Epithelial cell of esophagus (primary cell): ENCODE measurements around the gene ADAMTS17.

Experiments
- DNase-seq: peaks from one replicate; pipeline ENCODE4 v3.0.0; 2010; ENCODE audit warnings: low read depth
- H3K4me3 ChIP-seq: 2 replicates; pipeline ENCODE4 v1.5.1; 2011; ENCODE audit warnings: mild to moderate bottlenecking, low read length, control low read depth
- CTCF ChIP-seq: IDR thresholded peaks from 2 replicates; pipeline ENCODE4 v1.5.1; 2011; ENCODE audit warnings: low read depth, mild to moderate bottlenecking, low read length, control low read depth, inconsistent platforms; ENCODE audit not compliant: insufficient read depth; ENCODE audit errors: missing control alignments

ADAMTS17 gene

GRCh38 chr15:100111125-100112060, 230.4 kb downstream of the ADAMTS17 start:
- H3K4me3 ChIP-seq, result no peak overlapping the region
- peak; percentile 77 for DNase-seq
- TF ChIP-seq CTCF, result no peak

- no peak for TF ChIP-seq CTCF
- H3K4me3 ChIP-seq, result no peak overlapping the region
- DNase-seq, result no peak
Measured at GRCh38 chr15:100109486-100110035, 232.2 kb downstream of the ADAMTS17 start.

- no peak overlapping the region for H3K4me3 ChIP-seq
- DNase-seq, result no peak
- no peak for TF ChIP-seq CTCF
Measured at GRCh38 chr15:100108846-100109245, 232.9 kb downstream of the ADAMTS17 start.

GRCh38 chr15:100108346-100108745, 233.4 kb downstream of the ADAMTS17 start:
- DNase-seq, result no peak
- no peak overlapping the region for H3K4me3 ChIP-seq
- TF ChIP-seq CTCF, result no peak

- DNase-seq, result no peak
- no peak overlapping the region for H3K4me3 ChIP-seq
- no peak for TF ChIP-seq CTCF
Measured at GRCh38 chr15:100107606-100108225, 234.1 kb downstream of the ADAMTS17 start.

GRCh38 chr15:100107151-100107550, 234.6 kb downstream of the ADAMTS17 start:
- H3K4me3 ChIP-seq, result no peak overlapping the region
- no peak for TF ChIP-seq CTCF
- DNase-seq, result no peak

- no peak for TF ChIP-seq CTCF
- no peak overlapping the region for H3K4me3 ChIP-seq
- DNase-seq, result no peak
Measured at GRCh38 chr15:100106732-100107131, 235.0 kb downstream of the ADAMTS17 start.
